SU-DHL-6 (cell line): ENCODE results near the gene FMC1.

Source experiments
- CTCF ChIP-seq: fragments of 200-600 bp; sonication (generic); IDR thresholded peaks from one replicate; pipeline ENCODE4 v1.5.1; 2017; ENCODE audit warnings: antibody characterized with exemption, mild to moderate bottlenecking, low read length, moderate library complexity; ENCODE audit not compliant: insufficient read depth, poor library complexity, severe bottlenecking
- EZH2phosphoT487 ChIP-seq: fragments of 200-600 bp; sonication (generic), shearing (Covaris generic); conservative IDR thresholded peaks from 2 replicates; pipeline ENCODE4 v1.6.1; 2018; ENCODE audit warnings: mild to moderate bottlenecking, antibody characterized with exemption, low read length, moderate library complexity, mixed read lengths

- TF ChIP-seq CTCF (no peak), EZH2phosphoT487 (no peak)
Observed at GRCh38 chr7:139294951-139295575, 46.1 kb upstream of the FMC1 start.
